ENCODE measurements around the gene LCOR.

GRCh38 chr10:96918214-96919002, 86.3 kb downstream of the LCOR start:
- TF ChIP-seq CTCF (IDR thresholded peaks at IDR 0.05; ENCODE audit: poor library complexity) (no peak), EZH2 (IDR thresholded peaks at IDR 0.05; ENCODE audit: borderline replicate concordance) (no peak), EZH2phosphoT487 (IDR thresholded peaks at IDR 0.05; ENCODE audit: low read depth, severe bottlenecking, unreplicated experiment) (no peak)
